Mesothelial cell of epicardium (in vitro differentiated cells): Measurements from ENCODE around the gene CYB5B. TPM values are rescaled to one million over a fixed set of nuclear protein-coding genes. Genes with fewer than 3 reads are reported as not detected.

Experiments used
- DNase-seq, 2 experiments: peaks; one replicate each; pipeline ENCODE4 v3.0.0; 2021; ENCODE audit warnings: low spot score in 2 of 2; ENCODE audit not compliant: unreplicated experiment in 2 of 2
- H3K27ac Mint-ChIP-seq: 2 replicates; pipeline ENCODE4 v1.8.0; 2021; ENCODE audit warnings: mixed read lengths
- H3K27me3 Mint-ChIP-seq: 2 replicates; pipeline ENCODE4 v1.8.0; 2021; ENCODE audit warnings: low read depth, mixed read lengths
- H3K36me3 Mint-ChIP-seq: 2 replicates; pipeline ENCODE4 v1.8.0; 2021; ENCODE audit warnings: mixed read lengths
- H3K4me1 Mint-ChIP-seq: 2 replicates; pipeline ENCODE4 v1.8.0; 2021; ENCODE audit warnings: mixed read lengths
- H3K4me3 Mint-ChIP-seq: 2 replicates; pipeline ENCODE4 v1.8.0; 2021; ENCODE audit warnings: mild to moderate bottlenecking, moderate library complexity, mixed read lengths
- H3K9me3 Mint-ChIP-seq: 2 replicates; pipeline ENCODE4 v1.8.0; 2021; ENCODE audit warnings: mixed read lengths
- CTCF ChIP-seq: fragments of 200-600 bp; sonication (generic); IDR thresholded peaks from one replicate; pipeline ENCODE4 v1.5.0; 2021; ENCODE audit warnings: antibody characterized with exemption; ENCODE audit not compliant: unreplicated experiment
- total RNA-seq: library from RNA; stranded (reverse); gene quantifications from 3 replicates; pipeline ENCODE4 v1.2.1, GENCODE V29; 2021

CYB5B gene
- total RNA-seq, 1 donor from 2014 or later, result 101 TPM

- TF ChIP-seq CTCF, result no peak
- Mint-ChIP-seq H3K9me3 (peaks cover 10% of the 10 kb centered on the region), H3K27me3 (no peaks in the 10 kb centered on the region), H3K4me3 (no peak overlapping the region), H3K36me3 (no peaks in the 10 kb centered on the region), H3K27ac (no peak overlapping the region), H3K4me1 (no peaks in the 10 kb centered on the region)
- DNase-seq, result no peak
Measured at GRCh38 chr16:69490707-69491324, 66.4 kb downstream of the CYB5B start.

GRCh38 chr16:69494991-69495392, 70.6 kb downstream of the CYB5B start:
- no peak for TF ChIP-seq CTCF
- no peaks in the 10 kb centered on the region for H3K36me3 Mint-ChIP-seq
- no peak overlapping the region for H3K4me3 Mint-ChIP-seq
- no peaks in the 10 kb centered on the region for H3K27me3 Mint-ChIP-seq
- peaks cover 10% of the 10 kb centered on the region for H3K9me3 Mint-ChIP-seq
- DNase-seq, result no peak
- H3K4me1 Mint-ChIP-seq, result no peaks in the 10 kb centered on the region
- H3K27ac Mint-ChIP-seq, result no peak overlapping the region

- no peak for DNase-seq
- Mint-ChIP-seq H3K9me3 (peaks cover 10% of the 10 kb centered on the region), H3K4me3 (no peak overlapping the region), H3K27ac (no peak overlapping the region), H3K27me3 (no peaks in the 10 kb centered on the region), H3K36me3 (no peaks in the 10 kb centered on the region), H3K4me1 (no peaks in the 10 kb centered on the region)
- TF ChIP-seq CTCF, result no peak
Measured at GRCh38 chr16:69495821-69496220, 71.4 kb downstream of the CYB5B start.

- Mint-ChIP-seq H3K4me1 (no peaks in the 10 kb centered on the region), H3K27me3 (no peaks in the 10 kb centered on the region), H3K4me3 (no peak overlapping the region)
Measured at GRCh38 chr16:69496376-69496775, 72.0 kb downstream of the CYB5B start.

GRCh38 chr16:69496896-69497295, 72.5 kb downstream of the CYB5B start:
- Mint-ChIP-seq H3K9me3 (peaks cover 10% of the 10 kb centered on the region), H3K4me3 (no peak overlapping the region), H3K27me3 (no peaks in the 10 kb centered on the region), H3K27ac (no peak overlapping the region), H3K36me3 (no peaks in the 10 kb centered on the region), H3K4me1 (peaks cover 1% of the 10 kb centered on the region)
- no peak for TF ChIP-seq CTCF
- no peak for DNase-seq

More at GRCh38 chr16:69496376-69496775, 72.0 kb downstream of the CYB5B start:
- no peak for TF ChIP-seq CTCF
- Mint-ChIP-seq H3K9me3 (peaks cover 10% of the 10 kb centered on the region), H3K27ac (no peak overlapping the region), H3K36me3 (no peaks in the 10 kb centered on the region)
- no peak for DNase-seq
